ENCODE data around the gene COBL. TPM values are rescaled to one million over a fixed set of nuclear protein-coding genes. Genes with fewer than 3 reads are reported as not detected.

COBL gene
- polyA plus RNA-seq, 1 donor (not counting 4 experiments of a cell fraction or from before 2014, with no cell fraction given), result 4.5 TPM

DNA sequence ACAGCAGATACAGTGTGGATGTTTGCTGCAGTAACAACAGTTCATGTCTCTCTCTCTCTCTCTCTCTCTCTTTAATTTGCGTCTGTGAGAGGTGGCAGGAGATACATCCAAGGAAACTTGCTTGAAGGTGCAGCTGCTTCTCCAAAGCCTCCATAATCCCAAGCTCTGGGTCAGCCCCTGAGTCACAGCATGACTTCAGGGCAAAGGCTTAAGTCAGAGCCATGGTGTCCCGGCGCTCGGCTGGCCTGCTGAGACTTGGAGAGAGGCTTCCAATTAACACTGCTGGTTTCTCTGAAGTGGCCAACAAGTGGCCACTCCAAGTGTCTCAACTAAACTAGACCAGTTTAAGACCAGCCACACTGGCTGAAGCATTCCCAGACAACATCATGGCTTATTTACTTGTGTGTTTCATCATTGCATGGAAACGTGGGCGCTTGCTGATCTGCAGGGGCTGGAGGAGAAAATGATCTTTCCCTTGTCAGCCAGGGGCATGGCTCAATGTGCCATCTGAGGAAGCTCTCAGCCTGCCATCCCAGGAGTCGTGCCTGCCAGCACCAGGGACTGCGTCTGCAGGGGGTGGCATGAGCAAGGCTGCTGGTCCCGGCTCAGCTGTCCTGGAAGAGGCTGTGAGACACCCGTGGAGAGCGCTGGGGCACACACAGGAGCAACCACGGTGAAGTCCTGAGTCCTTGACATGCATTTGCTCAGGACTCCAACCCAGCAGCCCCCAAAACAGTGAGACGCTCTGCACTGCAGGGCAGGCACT, 254.2 kb downstream of the COBL start:
- Histone ChIP-seq H3K4me3 (ENCODE audit: control insufficient read depth in 2 of 3, extremely low read depth in 1 of 3, insufficient read depth in 2 of 3, low read depth in 1 of 3, low read length in 3 of 3) (no peak overlapping the region), H3K36me3 (ENCODE audit: control insufficient read depth in 2 of 2, extremely low read depth in 1 of 2, insufficient read depth in 2 of 2, low read length in 2 of 2) (no peaks in the 10 kb centered on the region), H3K79me2 (ENCODE audit: control insufficient read depth, insufficient read depth, low read length) (no peaks in the 10 kb centered on the region), H3K9ac (ENCODE audit: control insufficient read depth, extremely low read depth, insufficient read depth, low read length) (no peak overlapping the region), H3K4me2 (ENCODE audit: control insufficient read depth, extremely low read depth, insufficient read depth, low read depth, low read length) (no peak overlapping the region), H3K4me1 (ENCODE audit: control insufficient read depth, extremely low read depth, insufficient read depth, low read length) (no peaks in the 10 kb centered on the region), H3K27me3 (ENCODE audit: control insufficient read depth, extremely low read depth, insufficient read depth, low read length) (no peaks in the 10 kb centered on the region), H4K20me1 (ENCODE audit: control insufficient read depth, extremely low read depth, insufficient read depth, low read length) (no peaks in the 10 kb centered on the region), H3K27ac (ENCODE audit: control insufficient read depth, insufficient read depth, low read length) (no peak overlapping the region), H3K9me1 (ENCODE audit: control insufficient read depth, extremely low read depth, insufficient read depth, low read length) (no peaks in the 10 kb centered on the region), H2AFZ (ENCODE audit: control insufficient read depth, low read length) (no peak overlapping the region), H3K9me3 (ENCODE audit: control insufficient read depth, low read depth, low read length) (no peaks in the 10 kb centered on the region)
- dilution Hi-C loops (cut with MboI; ENCODE audit: extremely low pct_ligation_motif_present, low sequenced_read_pairs), result no loop called here
- FAIRE-seq, result no peak
- no peak for DNase-seq (ENCODE audit: low read depth, low spot score)
- TF ChIP-seq, protein P1, sequence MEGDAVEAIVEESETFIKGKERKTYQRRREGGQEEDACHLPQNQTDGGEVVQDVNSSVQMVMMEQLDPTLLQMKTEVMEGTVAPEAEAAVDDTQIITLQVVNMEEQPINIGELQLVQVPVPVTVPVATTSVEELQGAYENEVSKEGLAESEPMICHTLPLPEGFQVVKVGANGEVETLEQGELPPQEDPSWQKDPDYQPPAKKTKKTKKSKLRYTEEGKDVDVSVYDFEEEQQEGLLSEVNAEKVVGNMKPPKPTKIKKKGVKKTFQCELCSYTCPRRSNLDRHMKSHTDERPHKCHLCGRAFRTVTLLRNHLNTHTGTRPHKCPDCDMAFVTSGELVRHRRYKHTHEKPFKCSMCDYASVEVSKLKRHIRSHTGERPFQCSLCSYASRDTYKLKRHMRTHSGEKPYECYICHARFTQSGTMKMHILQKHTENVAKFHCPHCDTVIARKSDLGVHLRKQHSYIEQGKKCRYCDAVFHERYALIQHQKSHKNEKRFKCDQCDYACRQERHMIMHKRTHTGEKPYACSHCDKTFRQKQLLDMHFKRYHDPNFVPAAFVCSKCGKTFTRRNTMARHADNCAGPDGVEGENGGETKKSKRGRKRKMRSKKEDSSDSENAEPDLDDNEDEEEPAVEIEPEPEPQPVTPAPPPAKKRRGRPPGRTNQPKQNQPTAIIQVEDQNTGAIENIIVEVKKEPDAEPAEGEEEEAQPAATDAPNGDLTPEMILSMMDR (optimal IDR thresholded peaks at IDR 0.05 in 1 of 3, IDR thresholded peaks at IDR 0.05 in 1 of 3, conservative IDR thresholded peaks at IDR 0.05 in 1 of 3; ENCODE audit: extremely low read depth in 1 of 3, insufficient read depth in 2 of 3, low read length in 3 of 3), result no peak
- TF ChIP-seq EZH2 (IDR thresholded peaks at IDR 0.05; ENCODE audit: low read length), result no peak

DNA sequence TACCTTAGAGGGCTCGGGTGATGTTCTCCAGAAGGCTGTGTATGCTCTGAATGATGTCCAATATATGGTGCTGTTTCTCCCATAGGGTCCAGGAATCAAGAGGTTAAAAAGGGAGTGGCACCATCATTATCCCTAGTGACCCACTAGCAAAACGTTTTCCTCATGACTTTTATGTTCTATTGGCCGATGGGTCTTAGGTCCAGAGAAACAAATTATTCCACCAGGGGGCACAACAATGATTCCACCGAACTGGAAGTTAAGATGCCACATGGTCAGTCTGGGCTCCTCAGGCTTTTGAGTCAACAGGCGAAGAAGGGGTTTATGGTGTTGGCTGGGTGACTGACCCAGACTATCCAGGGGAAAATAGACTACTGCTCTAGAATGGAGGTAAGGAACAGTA, 256.1 kb downstream of the COBL start:
- no peak overlapping the region for H3K27ac ChIP-seq (ENCODE audit: control insufficient read depth, insufficient read depth, low read length)
- H2AFZ ChIP-seq (ENCODE audit: control insufficient read depth, low read length), result no peak overlapping the region
- dilution Hi-C loops (cut with MboI; ENCODE audit: extremely low pct_ligation_motif_present, low sequenced_read_pairs), result no loop called here
- no peaks in the 10 kb centered on the region for H3K79me2 ChIP-seq (ENCODE audit: control insufficient read depth, insufficient read depth, low read length)
- no peaks in the 10 kb centered on the region for H3K27me3 ChIP-seq (ENCODE audit: control insufficient read depth, extremely low read depth, insufficient read depth, low read length)
- H4K20me1 ChIP-seq (ENCODE audit: control insufficient read depth, extremely low read depth, insufficient read depth, low read length), result no peaks in the 10 kb centered on the region
- no peak overlapping the region for H3K4me2 ChIP-seq (ENCODE audit: control insufficient read depth, extremely low read depth, insufficient read depth, low read depth, low read length)
- no peak overlapping the region for H3K4me3 ChIP-seq (ENCODE audit: control insufficient read depth in 2 of 3, extremely low read depth in 1 of 3, insufficient read depth in 2 of 3, low read depth in 1 of 3, low read length in 3 of 3)
- no peaks in the 10 kb centered on the region for H3K36me3 ChIP-seq (ENCODE audit: control insufficient read depth in 2 of 2, extremely low read depth in 1 of 2, insufficient read depth in 2 of 2, low read length in 2 of 2)
- no peaks in the 10 kb centered on the region for H3K4me1 ChIP-seq (ENCODE audit: control insufficient read depth, extremely low read depth, insufficient read depth, low read length)
- no peaks in the 10 kb centered on the region for H3K9me1 ChIP-seq (ENCODE audit: control insufficient read depth, extremely low read depth, insufficient read depth, low read length)
- FAIRE-seq, result no peak
- no peaks in the 10 kb centered on the region for H3K9me3 ChIP-seq (ENCODE audit: control insufficient read depth, low read depth, low read length)
- TF ChIP-seq EZH2 (IDR thresholded peaks at IDR 0.05; ENCODE audit: low read length), result no peak
- TF ChIP-seq, protein P1 (optimal IDR thresholded peaks at IDR 0.05 in 1 of 3, IDR thresholded peaks at IDR 0.05 in 1 of 3, conservative IDR thresholded peaks at IDR 0.05 in 1 of 3; ENCODE audit: extremely low read depth in 1 of 3, insufficient read depth in 2 of 3, low read length in 3 of 3), result peak in 1 of 3 experiments; percentile 6
- DNase-seq (ENCODE audit: low read depth, low spot score), result no peak
- no peak overlapping the region for H3K9ac ChIP-seq (ENCODE audit: control insufficient read depth, extremely low read depth, insufficient read depth, low read length)
